IPS-15b (cell line): Measurements from ENCODE around the gene ADRB2.

Experiments used
- H3K27me3 ChIP-seq: one replicate; pipeline ENCODE4 v1.6.1; 2013; ENCODE audit warnings: low read length; ENCODE audit not compliant: control insufficient read depth, insufficient read depth
- H3K36me3 ChIP-seq: one replicate; pipeline ENCODE4 v1.6.1; 2013; ENCODE audit warnings: low read length; ENCODE audit not compliant: control insufficient read depth, insufficient read depth
- H3K4me1 ChIP-seq: one replicate; pipeline ENCODE4 v1.6.1; 2013; ENCODE audit warnings: mild to moderate bottlenecking, low read length; ENCODE audit not compliant: control insufficient read depth, insufficient read depth
- H3K4me3 ChIP-seq: one replicate; pipeline ENCODE4 v1.5.1; 2013; ENCODE audit warnings: low read depth, low read length
- H3K9ac ChIP-seq: one replicate; pipeline ENCODE4 v1.6.1; 2013; ENCODE audit warnings: low read depth, mild to moderate bottlenecking, low read length
- H3K9me3 ChIP-seq: one replicate; pipeline ENCODE4 v1.6.1; 2013; ENCODE audit warnings: mild to moderate bottlenecking, low read length; ENCODE audit not compliant: control insufficient read depth, insufficient read depth

ADRB2 gene

GRCh38 chr5:148848393-148849031 is 22.1 kb downstream of the ADRB2 start:
- no peaks in the 10 kb centered on the region for H3K9me3 ChIP-seq
- H3K36me3 ChIP-seq = no peaks in the 10 kb centered on the region
- H3K4me3 ChIP-seq = no peak overlapping the region
- H3K9ac ChIP-seq = no peak overlapping the region
- no peaks in the 10 kb centered on the region for H3K27me3 ChIP-seq
- H3K4me1 ChIP-seq = no peaks in the 10 kb centered on the region

- Histone ChIP-seq H3K4me1 (no peaks in the 10 kb centered on the region), H3K9ac (no peak overlapping the region), H3K36me3 (no peaks in the 10 kb centered on the region), H3K27me3 (no peaks in the 10 kb centered on the region), H3K9me3 (no peaks in the 10 kb centered on the region), H3K4me3 (no peak overlapping the region)
These were observed 23.1 kb downstream of the ADRB2 start for GRCh38 chr5:148849461-148849860.

- Histone ChIP-seq H3K4me3 (no peak overlapping the region), H3K9ac (no peak overlapping the region), H3K36me3 (no peaks in the 10 kb centered on the region), H3K9me3 (no peaks in the 10 kb centered on the region), H3K4me1 (no peaks in the 10 kb centered on the region), H3K27me3 (no peaks in the 10 kb centered on the region)
These were observed 24.4 kb downstream of the ADRB2 start for GRCh38 chr5:148850836-148851235.

- no peaks in the 10 kb centered on the region for H3K9me3 ChIP-seq
- no peaks in the 10 kb centered on the region for H3K36me3 ChIP-seq
- H3K27me3 ChIP-seq = no peaks in the 10 kb centered on the region
- H3K4me3 ChIP-seq = no peak overlapping the region
- no peak overlapping the region for H3K9ac ChIP-seq
- no peaks in the 10 kb centered on the region for H3K4me1 ChIP-seq
These were observed 27.5 kb downstream of the ADRB2 start for GRCh38 chr5:148853868-148854267.

- H3K4me3 ChIP-seq = no peak overlapping the region
- H3K9me3 ChIP-seq = no peaks in the 10 kb centered on the region
- no peaks in the 10 kb centered on the region for H3K4me1 ChIP-seq
- H3K9ac ChIP-seq = no peak overlapping the region
- no peaks in the 10 kb centered on the region for H3K27me3 ChIP-seq
- H3K36me3 ChIP-seq = no peaks in the 10 kb centered on the region
These were observed 29.0 kb downstream of the ADRB2 start for GRCh38 chr5:148855249-148856008.

GRCh38 chr5:148856009-148856367 is 29.6 kb downstream of the ADRB2 start:
- no peak overlapping the region for H3K9ac ChIP-seq
- no peak overlapping the region for H3K4me3 ChIP-seq

GRCh38 chr5:148856424-148856823 is 30.0 kb downstream of the ADRB2 start:
- Histone ChIP-seq H3K4me1 (no peaks in the 10 kb centered on the region), H3K36me3 (no peaks in the 10 kb centered on the region), H3K9me3 (no peaks in the 10 kb centered on the region), H3K4me3 (no peak overlapping the region), H3K27me3 (no peaks in the 10 kb centered on the region), H3K9ac (no peak overlapping the region)

More at GRCh38 chr5:148856009-148856367, 29.6 kb downstream of the ADRB2 start:
- Histone ChIP-seq H3K9me3 (no peaks in the 10 kb centered on the region), H3K36me3 (no peaks in the 10 kb centered on the region), H3K27me3 (no peaks in the 10 kb centered on the region), H3K4me1 (no peaks in the 10 kb centered on the region)

- no peaks in the 10 kb centered on the region for H3K9me3 ChIP-seq
- H3K9ac ChIP-seq = no peak overlapping the region
- H3K27me3 ChIP-seq = no peaks in the 10 kb centered on the region
- no peak overlapping the region for H3K4me3 ChIP-seq
- H3K36me3 ChIP-seq = no peaks in the 10 kb centered on the region
- no peaks in the 10 kb centered on the region for H3K4me1 ChIP-seq
These were observed 31.1 kb downstream of the ADRB2 start for GRCh38 chr5:148857474-148857873.

- Histone ChIP-seq H3K27me3 (no peaks in the 10 kb centered on the region), H3K4me3 (no peak overlapping the region), H3K4me1 (no peaks in the 10 kb centered on the region), H3K9ac (no peak overlapping the region), H3K36me3 (no peaks in the 10 kb centered on the region), H3K9me3 (no peaks in the 10 kb centered on the region)
These were observed 31.7 kb downstream of the ADRB2 start for GRCh38 chr5:148858106-148858505.

- Histone ChIP-seq H3K36me3 (no peaks in the 10 kb centered on the region), H3K4me1 (no peaks in the 10 kb centered on the region), H3K9me3 (no peaks in the 10 kb centered on the region), H3K4me3 (no peak overlapping the region), H3K27me3 (no peaks in the 10 kb centered on the region), H3K9ac (no peak overlapping the region)
These were observed 32.1 kb downstream of the ADRB2 start for GRCh38 chr5:148858547-148858946.

GRCh38 chr5:148859703-148860102 is 33.3 kb downstream of the ADRB2 start:
- Histone ChIP-seq H3K36me3 (no peaks in the 10 kb centered on the region), H3K27me3 (no peaks in the 10 kb centered on the region), H3K9ac (no peak overlapping the region), H3K4me1 (no peaks in the 10 kb centered on the region), H3K9me3 (no peaks in the 10 kb centered on the region), H3K4me3 (no peak overlapping the region)

GRCh38 chr5:148860599-148860998 is 34.2 kb downstream of the ADRB2 start:
- H3K4me3 ChIP-seq = no peak overlapping the region
- no peak overlapping the region for H3K9ac ChIP-seq
- H3K4me1 ChIP-seq = no peaks in the 10 kb centered on the region
- no peaks in the 10 kb centered on the region for H3K27me3 ChIP-seq
- no peaks in the 10 kb centered on the region for H3K36me3 ChIP-seq
- no peaks in the 10 kb centered on the region for H3K9me3 ChIP-seq
